ENCODE data around the gene B3GALNT2.

GRCh38 chr1:235468004-235468403, 36.2 kb downstream of the B3GALNT2 start:
- TF ChIP-seq CTCF (optimal IDR thresholded peaks at IDR 0.05 in 1 of 3, IDR thresholded peaks at IDR 0.05 in 1 of 3, conservative IDR thresholded peaks at IDR 0.05 in 1 of 3; ENCODE audit: extremely low read depth in 1 of 3, insufficient read depth in 2 of 3, low read length in 3 of 3): no peak
- TF ChIP-seq EZH2 (IDR thresholded peaks at IDR 0.05; ENCODE audit: low read length): no peak
